GM11168 (cell line): ENCODE measurements around the gene KLHL29.

Experiments used
- in situ Hi-C: fragments of 300-500 bp; cut with MboI; formaldehyde crosslinking; loops from one replicate; pipeline ENCODE4 v1.12.0; 2022; ENCODE audit warnings: low sequenced_read_pairs; ENCODE audit not compliant: unreplicated experiment

Gene KLHL29

DNA sequence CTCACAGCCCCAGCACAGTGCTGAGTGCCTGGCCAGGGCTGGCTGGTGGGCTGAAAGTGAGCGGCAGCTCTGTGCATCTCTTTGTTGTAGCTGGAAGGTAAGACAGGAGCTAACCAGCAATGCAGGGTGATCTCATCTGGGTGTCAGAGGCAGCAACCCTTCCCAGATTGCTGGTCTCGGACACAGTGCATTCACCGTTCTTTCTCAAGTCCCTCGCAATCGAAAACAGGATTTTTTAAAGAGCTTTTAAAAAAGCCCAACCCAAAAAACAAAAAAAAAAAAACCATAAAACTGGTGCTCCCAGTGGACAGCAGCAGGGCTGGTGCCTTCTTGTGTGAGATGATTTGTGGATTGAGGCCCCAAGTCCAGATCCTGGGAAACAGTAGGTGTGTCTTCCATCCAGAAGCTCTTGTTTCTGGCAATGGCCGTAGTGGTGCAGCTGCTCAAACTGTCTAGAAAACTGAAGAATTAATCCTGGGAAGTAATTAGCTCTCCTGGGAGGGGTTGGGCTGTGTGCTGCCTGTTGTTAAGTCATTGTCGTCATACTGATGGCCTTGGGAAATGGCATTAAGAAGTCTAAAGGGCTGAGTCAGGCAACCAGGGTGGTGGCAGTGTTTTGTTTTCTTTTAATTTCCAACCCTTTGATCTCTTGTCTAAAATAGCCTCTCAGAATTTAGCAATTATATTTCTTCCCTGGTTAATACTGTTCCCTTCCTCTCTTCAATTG, 156.7 kb downstream of the KLHL29 start:
- in situ Hi-C loops = no loop called here

GRCh38 chr2:23542230-23542789, 157.3 kb downstream of the KLHL29 start:
- in situ Hi-C loops = no loop called here

- in situ Hi-C loops = no loop called here
Observed at GRCh38 chr2:23543302-23543701, 158.3 kb downstream of the KLHL29 start.

- in situ Hi-C loops = no loop called here
Observed at GRCh38 chr2:23543728-23544127, 158.7 kb downstream of the KLHL29 start.

DNA sequence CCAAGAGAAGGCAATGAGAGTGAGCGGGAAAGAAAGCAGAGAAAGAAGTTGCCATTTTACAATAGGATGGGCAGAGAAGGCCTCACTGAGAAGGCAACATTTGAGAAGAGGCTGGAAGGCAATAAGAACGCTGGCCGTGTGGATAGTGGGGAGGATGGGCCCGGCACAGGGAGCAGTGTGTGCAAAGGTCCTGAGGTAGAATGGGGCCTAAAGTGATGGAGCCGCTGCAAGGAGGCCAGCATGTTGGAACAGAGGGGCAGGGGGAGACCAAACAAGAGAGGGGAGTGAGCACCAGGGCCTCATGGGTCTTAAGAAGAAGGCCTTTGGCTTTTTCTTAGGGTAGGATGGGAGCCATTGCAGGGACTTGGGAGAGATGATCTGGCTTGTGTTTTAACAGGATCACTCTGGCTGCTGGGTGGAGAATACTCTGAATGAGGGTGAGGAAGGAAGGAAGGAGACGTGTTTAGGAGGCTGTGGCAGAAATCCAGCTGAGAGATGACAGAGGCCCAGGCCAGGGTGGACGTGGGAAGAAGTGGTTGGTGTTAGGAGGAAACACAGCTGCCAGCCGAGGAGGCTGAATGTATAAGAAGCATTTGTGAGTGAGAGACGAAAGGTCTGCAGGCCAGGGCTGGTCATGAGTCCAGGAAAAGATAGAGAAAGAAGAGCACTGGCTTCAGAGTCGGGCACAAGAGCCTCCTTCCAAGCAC, 159.8 kb downstream of the KLHL29 start:
- in situ Hi-C loops = no loop called here

DNA sequence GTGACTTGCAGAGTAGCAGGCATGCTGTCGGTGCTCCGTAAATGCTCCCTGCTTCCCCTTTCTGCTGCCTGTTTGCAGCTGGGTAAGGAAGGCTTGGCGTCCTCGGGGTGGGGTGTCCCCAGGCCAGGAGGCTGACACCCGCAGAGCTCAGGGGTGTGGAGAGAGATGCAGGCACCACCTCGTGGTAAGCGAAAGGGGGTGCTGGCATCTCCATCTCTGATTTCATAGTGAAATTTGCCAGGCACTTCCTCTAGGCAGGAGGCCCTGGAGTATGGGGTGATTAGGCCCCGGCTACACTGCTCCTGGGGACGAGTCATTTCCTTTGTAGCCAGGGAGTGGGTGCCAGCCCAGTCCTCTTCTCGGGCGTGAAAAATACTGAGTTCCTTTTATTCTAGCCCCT, 160.4 kb downstream of the KLHL29 start:
- in situ Hi-C loops = no loop called here

GRCh38 chr2:23545811-23546210, 160.8 kb downstream of the KLHL29 start:
- in situ Hi-C loops = no loop called here

GRCh38 chr2:23546913-23547312, 161.9 kb downstream of the KLHL29 start:
- in situ Hi-C loops = no loop called here

DNA sequence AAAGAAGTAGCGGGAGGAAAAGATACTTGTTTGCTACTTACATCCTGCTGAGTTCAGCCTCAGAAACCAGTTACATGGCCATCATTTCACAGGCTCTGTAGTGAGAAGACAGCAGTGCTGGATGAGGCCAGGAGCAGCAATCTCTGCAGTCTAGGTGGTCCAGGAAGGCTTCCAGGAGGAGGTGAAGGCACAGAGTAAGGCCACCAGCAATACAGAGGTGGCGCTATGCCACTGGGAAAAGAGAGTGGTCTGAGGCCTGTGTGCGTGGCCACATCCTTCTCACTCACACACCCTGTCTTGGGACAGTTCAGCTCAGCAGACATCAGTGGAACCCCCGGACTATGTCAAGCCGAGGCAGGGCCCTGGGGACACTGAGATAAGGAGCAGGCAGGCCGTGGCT, 162.7 kb downstream of the KLHL29 start:
- in situ Hi-C loops = no loop called here

- in situ Hi-C loops = no loop called here
Observed at GRCh38 chr2:23548143-23548769, 163.3 kb downstream of the KLHL29 start.

- in situ Hi-C loops = no loop called here
Observed at GRCh38 chr2:23549051-23549450, 164.1 kb downstream of the KLHL29 start.

GRCh38 chr2:23549821-23550530, 165.0 kb downstream of the KLHL29 start:
- in situ Hi-C loops = no loop called here

DNA sequence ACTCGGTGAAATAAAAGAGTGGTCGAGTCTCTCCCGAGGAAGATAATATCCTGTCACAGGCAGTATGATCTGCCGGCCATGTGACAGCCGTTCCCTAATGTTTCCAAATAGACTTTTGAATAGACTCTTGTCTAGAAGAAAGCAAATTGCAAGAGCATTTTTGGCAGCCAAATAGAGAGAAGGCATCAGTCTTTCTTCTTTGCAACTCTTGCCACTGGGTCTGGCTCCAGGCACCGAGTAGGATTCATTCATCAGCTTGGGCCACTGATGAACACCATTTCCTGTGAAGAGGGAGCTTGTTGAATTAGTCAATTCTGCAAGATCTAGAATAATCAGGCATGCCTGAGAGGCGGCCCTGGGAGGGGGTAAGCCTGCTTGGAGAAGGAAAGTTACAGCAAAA, 165.6 kb downstream of the KLHL29 start:
- in situ Hi-C loops = no loop called here

GRCh38 chr2:23551875-23552274, 166.9 kb downstream of the KLHL29 start:
- in situ Hi-C loops = no loop called here

GRCh38 chr2:23553561-23553960, 168.6 kb downstream of the KLHL29 start:
- in situ Hi-C loops = no loop called here

- in situ Hi-C loops = no loop called here
Observed at GRCh38 chr2:23554054-23554697, 169.2 kb downstream of the KLHL29 start.

- in situ Hi-C loops = no loop called here
Observed at GRCh38 chr2:23555944-23556343, 171.0 kb downstream of the KLHL29 start.

GRCh38 chr2:23556929-23557328, 171.9 kb downstream of the KLHL29 start:
- in situ Hi-C loops = no loop called here

- in situ Hi-C loops = no loop called here
Observed at GRCh38 chr2:23557455-23557854, 172.5 kb downstream of the KLHL29 start.
